ENCODE results near the gene OVOL1. TPM values are rescaled to one million over a fixed set of nuclear protein-coding genes. Genes with fewer than 3 reads are reported as not detected.

OVOL1 gene
- total and polyA plus RNA-seq, 12 donors = 0.07 TPM; not detected in 11

DNA sequence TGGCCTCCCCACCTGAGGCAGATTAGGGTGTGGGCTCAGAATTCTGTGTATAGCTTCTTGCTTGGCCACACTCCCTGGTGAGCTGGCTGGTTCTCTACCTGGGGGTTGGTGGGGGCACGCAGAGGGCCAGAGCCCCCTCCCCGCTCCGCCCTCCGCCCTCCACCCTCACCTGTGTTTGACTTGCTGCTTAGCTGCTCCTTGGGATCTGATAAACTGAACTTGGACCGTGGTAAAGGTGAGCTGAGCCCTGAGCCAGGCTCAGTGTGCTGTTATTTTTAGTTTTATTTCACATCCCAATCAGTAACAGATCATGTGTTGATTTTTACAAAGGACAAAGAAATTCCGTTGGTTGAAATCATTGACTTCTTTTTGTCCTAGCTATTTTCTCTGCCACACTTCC lies 2.0 kb downstream of the OVOL1 start:
- DNase-seq = no peak
- H3K27me3 ChIP-seq = peaks cover 48% of the 10 kb centered on the region
- H3K4me1 ChIP-seq (replicated peaks in 1 of 2) = peaks cover 0 to 13% of the 10 kb centered on the region in 2 donors
- intact Hi-C loops (cut with DNase I) = no loop called here
- H3K9me3 ChIP-seq (replicated peaks in 1 of 3) = no peaks in the 10 kb centered on the region
- 70 to 88% (median 84%) methylated on average over 5 to 6 of the region's 6 CpGs for WGBS, 4 donors
- TF ChIP-seq, protein P1, sequence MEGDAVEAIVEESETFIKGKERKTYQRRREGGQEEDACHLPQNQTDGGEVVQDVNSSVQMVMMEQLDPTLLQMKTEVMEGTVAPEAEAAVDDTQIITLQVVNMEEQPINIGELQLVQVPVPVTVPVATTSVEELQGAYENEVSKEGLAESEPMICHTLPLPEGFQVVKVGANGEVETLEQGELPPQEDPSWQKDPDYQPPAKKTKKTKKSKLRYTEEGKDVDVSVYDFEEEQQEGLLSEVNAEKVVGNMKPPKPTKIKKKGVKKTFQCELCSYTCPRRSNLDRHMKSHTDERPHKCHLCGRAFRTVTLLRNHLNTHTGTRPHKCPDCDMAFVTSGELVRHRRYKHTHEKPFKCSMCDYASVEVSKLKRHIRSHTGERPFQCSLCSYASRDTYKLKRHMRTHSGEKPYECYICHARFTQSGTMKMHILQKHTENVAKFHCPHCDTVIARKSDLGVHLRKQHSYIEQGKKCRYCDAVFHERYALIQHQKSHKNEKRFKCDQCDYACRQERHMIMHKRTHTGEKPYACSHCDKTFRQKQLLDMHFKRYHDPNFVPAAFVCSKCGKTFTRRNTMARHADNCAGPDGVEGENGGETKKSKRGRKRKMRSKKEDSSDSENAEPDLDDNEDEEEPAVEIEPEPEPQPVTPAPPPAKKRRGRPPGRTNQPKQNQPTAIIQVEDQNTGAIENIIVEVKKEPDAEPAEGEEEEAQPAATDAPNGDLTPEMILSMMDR (IDR thresholded peaks at IDR 0.05) = no peak
- TF ChIP-seq POLR2A (IDR thresholded peaks at IDR 0.05) = no peak
- no peak overlapping the region for H3K4me3 ChIP-seq
- H3K27ac ChIP-seq = no peak overlapping the region
- no peaks in the 10 kb centered on the region for H3K36me3 ChIP-seq (replicated peaks in 1 of 2)

DNA sequence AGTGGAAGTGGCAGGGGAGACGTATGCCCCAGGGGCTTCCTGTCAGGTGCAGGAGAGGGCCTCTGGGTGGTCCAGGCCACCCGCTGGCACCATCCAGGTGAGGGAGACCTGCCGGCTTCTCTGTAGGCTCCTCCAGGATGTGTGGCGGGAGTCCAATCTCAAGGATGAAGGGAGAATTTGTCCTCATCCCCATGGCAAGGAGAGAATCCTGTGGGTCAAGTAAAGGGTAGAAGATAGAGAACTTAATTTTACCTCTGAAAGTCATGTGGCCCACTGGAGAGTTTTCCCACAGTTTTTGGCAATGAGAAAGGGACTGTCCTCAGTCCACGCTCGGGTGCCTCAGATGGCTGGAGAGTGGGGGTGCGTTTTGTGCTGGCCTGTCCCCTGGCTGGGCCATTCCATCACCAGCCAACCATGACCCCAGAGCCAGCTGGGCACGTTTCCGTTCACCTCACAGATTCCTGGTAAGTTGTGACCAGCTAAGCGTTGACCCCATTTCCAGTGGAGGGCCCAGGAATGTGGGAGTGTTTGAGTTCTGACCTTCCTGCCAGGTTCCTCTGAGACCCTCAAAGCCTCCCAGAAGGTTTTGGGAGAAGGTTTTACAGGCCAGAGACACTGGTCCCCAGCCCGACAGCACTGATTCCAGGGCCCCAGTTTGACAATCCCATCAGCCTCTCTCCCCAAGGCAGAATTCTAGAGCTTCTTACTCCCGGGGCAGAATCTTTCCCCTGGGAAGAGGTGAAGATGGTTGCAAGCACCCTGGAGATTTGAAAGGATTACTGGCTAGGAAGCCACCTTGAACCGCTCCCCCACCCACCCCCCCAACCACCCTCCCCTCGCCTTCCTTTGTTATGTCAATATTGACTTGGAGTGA lies 2.6 kb downstream of the OVOL1 start:
- H3K4me1 ChIP-seq (replicated peaks in 1 of 2) = peaks cover 0 to 13% of the 10 kb centered on the region in 2 donors
- no peaks in the 10 kb centered on the region for H3K36me3 ChIP-seq (replicated peaks in 1 of 2)
- DNase-seq = no peak
- no peak for TF ChIP-seq POLR2A (IDR thresholded peaks at IDR 0.05)
- TF ChIP-seq, protein P1 (IDR thresholded peaks at IDR 0.05) = no peak
- intact Hi-C loops (cut with DNase I) = no loop called here
- WGBS, 4 donors = 81 to 92% (median 83%) methylated on average over 9 to 14 of the region's 14 CpGs
- peaks cover 48% of the 10 kb centered on the region for H3K27me3 ChIP-seq
- no peak overlapping the region for H3K4me3 ChIP-seq
- H3K9me3 ChIP-seq (replicated peaks in 1 of 3) = no peaks in the 10 kb centered on the region
- no peak overlapping the region for H3K27ac ChIP-seq

DNA sequence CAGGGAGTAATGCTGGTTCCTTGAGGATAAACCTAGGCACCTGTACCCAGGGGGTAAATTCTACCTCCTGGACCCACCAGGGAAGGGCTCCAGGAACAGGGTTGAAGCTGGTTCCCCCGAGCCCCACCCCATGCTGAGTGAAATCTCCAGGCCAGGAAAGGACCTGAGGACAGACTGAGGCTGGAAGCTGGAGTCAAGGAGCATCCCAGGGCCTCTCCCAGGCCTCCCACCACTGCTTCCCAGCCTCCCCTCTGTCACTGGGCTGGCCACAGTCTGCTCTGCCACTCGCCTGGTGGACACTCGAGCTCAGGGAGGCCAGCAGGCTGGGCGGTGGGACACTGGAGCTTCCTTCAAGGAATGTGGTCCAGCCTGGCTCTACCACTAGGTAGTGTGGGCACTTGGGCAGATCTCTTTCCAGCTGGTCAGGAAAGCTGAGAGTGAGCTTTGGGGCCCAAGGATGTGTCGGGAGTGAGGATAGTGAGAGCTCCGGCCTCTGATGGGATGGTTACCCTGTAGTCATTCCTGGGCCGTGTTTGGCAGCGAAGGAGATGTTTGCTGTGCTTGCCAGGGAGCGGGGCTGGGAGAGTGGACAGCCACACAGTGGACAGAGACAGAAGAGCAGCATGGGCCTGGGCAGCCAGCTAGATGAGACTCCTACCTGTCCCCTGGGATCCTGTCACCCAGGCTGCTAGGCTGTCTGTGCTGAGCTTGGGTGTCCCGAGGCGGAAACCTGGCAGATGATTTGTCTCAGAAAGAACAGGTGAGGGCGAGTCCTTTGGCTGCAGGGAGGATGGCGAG lies 3.4 kb downstream of the OVOL1 start:
- Histone ChIP-seq H3K27me3 (peaks cover 50% of the 10 kb centered on the region), H3K4me1 (replicated peaks in 1 of 2) (peaks cover 0 to 13% of the 10 kb centered on the region in 2 donors), H3K9me3 (replicated peaks in 1 of 3) (no peaks in the 10 kb centered on the region), H3K4me3 (no peak overlapping the region), H3K27ac (no peak overlapping the region), H3K36me3 (replicated peaks in 1 of 2) (no peaks in the 10 kb centered on the region)
- DNase-seq = no peak
- intact Hi-C loops (cut with DNase I) = no loop called here
- 81 to 88% (median 87%) methylated on average over 7 to 13 of the region's 13 CpGs for WGBS, 4 donors
- TF ChIP-seq, protein P1 (IDR thresholded peaks at IDR 0.05) = no peak
- no peak for TF ChIP-seq POLR2A (IDR thresholded peaks at IDR 0.05)

DNA sequence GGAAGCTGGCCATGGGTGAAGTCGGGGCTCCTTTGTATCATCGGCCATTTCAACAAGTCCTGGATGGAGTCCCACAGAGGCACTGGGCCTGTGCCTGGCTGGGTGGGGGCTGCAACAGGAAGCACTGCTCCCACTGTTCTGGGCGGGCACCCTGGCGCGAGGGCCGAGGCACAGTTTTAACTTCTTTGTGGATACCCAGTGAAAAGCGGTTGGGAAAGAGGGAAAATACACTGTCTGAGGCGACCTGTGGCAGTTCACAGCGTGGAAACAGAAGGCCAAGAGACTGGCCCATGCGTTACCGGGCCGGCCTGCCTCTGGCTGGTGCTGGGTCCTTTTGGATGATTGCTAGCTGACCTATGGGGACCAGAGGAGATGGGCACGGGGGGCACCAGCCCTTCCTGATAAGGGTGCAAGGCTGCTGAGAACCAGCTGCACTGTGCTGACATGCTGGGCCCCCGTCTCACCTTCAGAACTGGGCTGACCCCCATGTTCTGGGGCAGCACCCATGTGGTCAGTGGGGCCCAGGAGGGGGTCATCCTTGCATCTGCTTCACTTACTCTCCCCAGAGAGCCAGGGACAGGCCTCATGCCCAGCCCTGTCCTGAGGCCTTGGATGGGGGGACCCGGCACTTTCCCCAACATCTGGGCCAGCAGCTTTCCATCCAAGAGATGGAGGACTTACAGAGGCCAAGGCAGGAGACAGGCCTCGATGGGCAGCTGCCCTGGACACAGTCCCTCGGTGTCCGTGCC lies 4.2 kb downstream of the OVOL1 start:
- intact Hi-C loops (cut with DNase I) = no loop called here
- Histone ChIP-seq H3K4me1 (replicated peaks in 1 of 2) (peaks cover 0 to 13% of the 10 kb centered on the region in 2 donors), H3K36me3 (replicated peaks in 1 of 2) (no peaks in the 10 kb centered on the region), H3K9me3 (replicated peaks in 1 of 3) (no peaks in the 10 kb centered on the region), H3K4me3 (no peak overlapping the region), H3K27ac (no peak overlapping the region), H3K27me3 (peaks cover 46% of the 10 kb centered on the region)
- WGBS, 4 donors = 82 to 92% (median 91%) methylated on average over 14 to 18 of the region's 18 CpGs
- TF ChIP-seq POLR2A (IDR thresholded peaks at IDR 0.05) = no peak
- TF ChIP-seq, protein P1 (IDR thresholded peaks at IDR 0.05) = no peak
- DNase-seq = no peak

Data from adrenal gland (tissue), 12 donors.